PC-3 (cell line): Measurements from ENCODE around the gene NHP2.

Source experiments
- EZH2 ChIP-seq: fragments of 300-600 bp; sonication (generic); IDR thresholded peaks from one replicate; pipeline ENCODE4 v1.6.1; 2017; ENCODE audit warnings: antibody characterized with exemption, mild to moderate bottlenecking, low read length; ENCODE audit not compliant: unreplicated experiment
- TF ChIP-seq, protein P1 (sequence below): fragments of 300-600 bp; sonication (generic); conservative IDR thresholded peaks from 2 replicates; pipeline ENCODE4 v1.5.1; 2017; ENCODE audit warnings: antibody characterized with exemption, low read depth, mild to moderate bottlenecking, low read length

DNA sequence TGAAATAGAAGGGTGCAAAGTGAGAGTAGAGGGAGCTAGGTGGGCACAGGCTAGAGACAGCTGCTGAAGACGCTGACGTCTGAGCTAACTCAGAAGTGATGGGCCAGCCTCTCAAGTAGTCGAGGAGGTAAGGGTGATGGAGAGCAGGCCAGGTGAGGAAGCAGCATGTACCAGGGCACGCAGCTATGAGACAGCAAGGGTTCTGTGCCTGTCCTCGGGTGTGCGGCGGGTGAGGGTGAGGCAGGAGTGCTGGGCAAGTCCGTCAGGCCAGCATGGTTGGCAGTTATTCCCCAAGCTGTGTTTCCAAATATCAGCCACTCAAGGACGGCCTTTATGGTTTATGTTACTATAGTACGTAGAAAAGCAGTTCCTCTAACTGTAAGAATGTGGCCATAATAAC lies 16.7 kb downstream of the NHP2 start:
- TF ChIP-seq, protein P1, sequence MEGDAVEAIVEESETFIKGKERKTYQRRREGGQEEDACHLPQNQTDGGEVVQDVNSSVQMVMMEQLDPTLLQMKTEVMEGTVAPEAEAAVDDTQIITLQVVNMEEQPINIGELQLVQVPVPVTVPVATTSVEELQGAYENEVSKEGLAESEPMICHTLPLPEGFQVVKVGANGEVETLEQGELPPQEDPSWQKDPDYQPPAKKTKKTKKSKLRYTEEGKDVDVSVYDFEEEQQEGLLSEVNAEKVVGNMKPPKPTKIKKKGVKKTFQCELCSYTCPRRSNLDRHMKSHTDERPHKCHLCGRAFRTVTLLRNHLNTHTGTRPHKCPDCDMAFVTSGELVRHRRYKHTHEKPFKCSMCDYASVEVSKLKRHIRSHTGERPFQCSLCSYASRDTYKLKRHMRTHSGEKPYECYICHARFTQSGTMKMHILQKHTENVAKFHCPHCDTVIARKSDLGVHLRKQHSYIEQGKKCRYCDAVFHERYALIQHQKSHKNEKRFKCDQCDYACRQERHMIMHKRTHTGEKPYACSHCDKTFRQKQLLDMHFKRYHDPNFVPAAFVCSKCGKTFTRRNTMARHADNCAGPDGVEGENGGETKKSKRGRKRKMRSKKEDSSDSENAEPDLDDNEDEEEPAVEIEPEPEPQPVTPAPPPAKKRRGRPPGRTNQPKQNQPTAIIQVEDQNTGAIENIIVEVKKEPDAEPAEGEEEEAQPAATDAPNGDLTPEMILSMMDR = no peak
- no peak for TF ChIP-seq EZH2
